Chondrocyte (in vitro differentiated cells): ENCODE measurements around the gene SLC27A6. TPM values are rescaled to one million over a fixed set of nuclear protein-coding genes. Genes with fewer than 3 reads are reported as not detected.

ENCODE experiments used
- DNase-seq: peaks from one replicate; pipeline ENCODE4 v3.0.0; 2021; ENCODE audit warnings: mixed read lengths, low spot score
- H3K27ac Mint-ChIP-seq: one replicate; pipeline ENCODE4 v1.8.0; 2021; ENCODE audit warnings: mild to moderate bottlenecking, moderate library complexity, mixed read lengths; ENCODE audit not compliant: unreplicated experiment
- H3K27me3 Mint-ChIP-seq: 2 replicates; pipeline ENCODE4 v1.8.0; 2021; ENCODE audit warnings: low read depth, mixed read lengths
- H3K36me3 Mint-ChIP-seq: 2 replicates; pipeline ENCODE4 v1.8.0; 2021; ENCODE audit warnings: low read depth, mixed read lengths
- H3K4me1 Mint-ChIP-seq: 2 replicates; pipeline ENCODE4 v1.8.0; 2021; ENCODE audit warnings: low read depth, mild to moderate bottlenecking, mixed read lengths
- H3K4me3 Mint-ChIP-seq: one replicate; pipeline ENCODE4 v1.8.0; 2021; ENCODE audit warnings: mild to moderate bottlenecking, moderate library complexity, mixed read lengths; ENCODE audit not compliant: unreplicated experiment
- H3K9me3 Mint-ChIP-seq: 2 replicates; pipeline ENCODE4 v1.8.0; 2021; ENCODE audit warnings: low read depth, mixed read lengths
- total RNA-seq: library from RNA; stranded (reverse); gene quantifications from 3 replicates; pipeline ENCODE4 v1.2.1, GENCODE V29; 2021
- TF ChIP-seq, protein P1 (sequence below): fragments of 200-600 bp; sonication (generic); IDR thresholded peaks from 2 replicates; pipeline ENCODE4 v1.5.0; 2021; ENCODE audit warnings: antibody characterized with exemption, mild to moderate bottlenecking, moderate library complexity

Gene SLC27A6
- total RNA-seq, 1 donor from 2014 or later = 0.27 TPM

- no peaks in the 10 kb centered on the region for H3K36me3 Mint-ChIP-seq
Observed at GRCh38 chr5:129041196-129041881, 76.1 kb downstream of the SLC27A6 start.

GRCh38 chr5:129042306-129042705, 77.0 kb downstream of the SLC27A6 start:
- Mint-ChIP-seq H3K27ac (no peak overlapping the region), H3K4me3 (no peak overlapping the region), H3K9me3 (peaks cover 15% of the 10 kb centered on the region), H3K27me3 (peaks cover 10% of the 10 kb centered on the region), H3K36me3 (no peaks in the 10 kb centered on the region), H3K4me1 (no peaks in the 10 kb centered on the region)
- DNase-seq = no peak
- TF ChIP-seq, protein P1, sequence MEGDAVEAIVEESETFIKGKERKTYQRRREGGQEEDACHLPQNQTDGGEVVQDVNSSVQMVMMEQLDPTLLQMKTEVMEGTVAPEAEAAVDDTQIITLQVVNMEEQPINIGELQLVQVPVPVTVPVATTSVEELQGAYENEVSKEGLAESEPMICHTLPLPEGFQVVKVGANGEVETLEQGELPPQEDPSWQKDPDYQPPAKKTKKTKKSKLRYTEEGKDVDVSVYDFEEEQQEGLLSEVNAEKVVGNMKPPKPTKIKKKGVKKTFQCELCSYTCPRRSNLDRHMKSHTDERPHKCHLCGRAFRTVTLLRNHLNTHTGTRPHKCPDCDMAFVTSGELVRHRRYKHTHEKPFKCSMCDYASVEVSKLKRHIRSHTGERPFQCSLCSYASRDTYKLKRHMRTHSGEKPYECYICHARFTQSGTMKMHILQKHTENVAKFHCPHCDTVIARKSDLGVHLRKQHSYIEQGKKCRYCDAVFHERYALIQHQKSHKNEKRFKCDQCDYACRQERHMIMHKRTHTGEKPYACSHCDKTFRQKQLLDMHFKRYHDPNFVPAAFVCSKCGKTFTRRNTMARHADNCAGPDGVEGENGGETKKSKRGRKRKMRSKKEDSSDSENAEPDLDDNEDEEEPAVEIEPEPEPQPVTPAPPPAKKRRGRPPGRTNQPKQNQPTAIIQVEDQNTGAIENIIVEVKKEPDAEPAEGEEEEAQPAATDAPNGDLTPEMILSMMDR = no peak

More at GRCh38 chr5:129041196-129041881, 76.1 kb downstream of the SLC27A6 start:
- Mint-ChIP-seq H3K4me3 (no peak overlapping the region), H3K27me3 (peaks cover 10% of the 10 kb centered on the region), H3K4me1 (no peaks in the 10 kb centered on the region), H3K27ac (no peak overlapping the region), H3K9me3 (peaks cover 15% of the 10 kb centered on the region)
- TF ChIP-seq, protein P1 = no peak
- no peak for DNase-seq

DNA sequence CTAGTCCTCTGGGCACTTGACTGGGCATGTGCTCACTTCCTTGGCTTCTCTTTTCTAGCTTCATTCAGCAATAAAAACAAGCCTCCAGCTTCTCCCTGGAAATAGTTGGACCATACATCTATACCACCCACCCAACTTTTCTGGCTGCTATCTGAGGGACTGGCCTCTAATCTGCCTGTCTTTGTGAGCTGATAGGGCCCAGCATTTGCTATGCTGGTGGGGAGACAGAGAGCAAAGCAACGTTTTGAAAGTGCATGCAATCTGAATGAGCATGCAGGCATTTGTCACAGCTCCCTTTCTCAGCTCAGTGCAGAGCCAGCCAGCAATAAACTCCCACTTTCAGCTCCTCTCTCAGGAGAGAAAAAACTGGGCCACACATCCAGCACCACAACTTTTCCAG, 78.6 kb downstream of the SLC27A6 start:
- no peak overlapping the region for H3K4me3 Mint-ChIP-seq
- peaks cover 15% of the 10 kb centered on the region for H3K9me3 Mint-ChIP-seq
- no peak overlapping the region for H3K27ac Mint-ChIP-seq
- no peaks in the 10 kb centered on the region for H3K4me1 Mint-ChIP-seq
- TF ChIP-seq, protein P1 = no peak
- no peaks in the 10 kb centered on the region for H3K36me3 Mint-ChIP-seq
- no peak for DNase-seq
- H3K27me3 Mint-ChIP-seq = peaks cover 10% of the 10 kb centered on the region

GRCh38 chr5:129046151-129046550, 80.9 kb downstream of the SLC27A6 start:
- no peak for DNase-seq
- Mint-ChIP-seq H3K27me3 (peaks cover 5% of the 10 kb centered on the region), H3K9me3 (peaks cover 13% of the 10 kb centered on the region), H3K36me3 (no peaks in the 10 kb centered on the region), H3K4me1 (peaks cover under 1% of the 10 kb centered on the region), H3K27ac (no peak overlapping the region), H3K4me3 (no peak overlapping the region)
- TF ChIP-seq, protein P1 = no peak

DNA sequence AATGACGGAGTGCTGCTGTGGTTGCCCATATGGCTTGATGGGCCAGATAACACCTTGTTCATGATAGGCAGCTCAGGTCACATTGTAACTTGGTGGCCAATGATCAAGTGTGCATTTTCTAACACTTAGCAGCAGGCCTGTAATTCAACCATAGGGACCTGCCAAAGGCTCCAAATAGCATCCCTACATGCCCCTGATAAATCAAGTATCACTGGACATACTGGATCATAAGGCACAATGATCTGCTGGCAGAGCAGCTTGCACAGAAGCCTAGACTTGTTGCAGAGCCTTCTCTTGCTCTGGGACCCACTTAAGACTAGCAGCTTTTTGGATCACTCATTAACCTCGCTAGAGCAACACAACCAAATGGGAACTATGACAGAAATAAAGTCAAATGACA, 83.2 kb downstream of the SLC27A6 start:
- H3K4me1 Mint-ChIP-seq = peaks cover 2% of the 10 kb centered on the region
- TF ChIP-seq, protein P1 = no peak
- DNase-seq = no peak
- H3K36me3 Mint-ChIP-seq = no peaks in the 10 kb centered on the region
- H3K27me3 Mint-ChIP-seq = no peaks in the 10 kb centered on the region
- H3K4me3 Mint-ChIP-seq = no peak overlapping the region
- no peak overlapping the region for H3K27ac Mint-ChIP-seq
- H3K9me3 Mint-ChIP-seq = peaks cover 10% of the 10 kb centered on the region
